T follicular helper cell (primary cell): Measurements from ENCODE around the gene MSI2.

Source experiments
- DNase-seq: peaks from one replicate; pipeline ENCODE4 v3.0.0-alpha.2; 2020; ENCODE audit warnings: low read depth

Gene MSI2

GRCh38 chr17:57541049-57541448 is 284.7 kb downstream of the MSI2 start:
- DNase-seq = no peak

- no peak for DNase-seq
Measured at GRCh38 chr17:57541472-57542394, 285.4 kb downstream of the MSI2 start.

- no peak for DNase-seq
Measured at GRCh38 chr17:57542510-57542909, 286.2 kb downstream of the MSI2 start.

GRCh38 chr17:57543230-57543629 is 286.9 kb downstream of the MSI2 start:
- DNase-seq = no peak

- DNase-seq = no peak
Measured at GRCh38 chr17:57544401-57544800, 288.1 kb downstream of the MSI2 start.

GRCh38 chr17:57544834-57545463 is 288.6 kb downstream of the MSI2 start:
- no peak for DNase-seq

- DNase-seq = no peak
Measured at GRCh38 chr17:57545731-57546342, 289.5 kb downstream of the MSI2 start.

GRCh38 chr17:57548421-57549410 is 292.4 kb downstream of the MSI2 start:
- no peak for DNase-seq

GRCh38 chr17:57549468-57549867 is 293.1 kb downstream of the MSI2 start:
- DNase-seq = no peak

GRCh38 chr17:57550016-57550415 is 293.7 kb downstream of the MSI2 start:
- no peak for DNase-seq

- DNase-seq = no peak
Measured at GRCh38 chr17:57550668-57551315, 294.5 kb downstream of the MSI2 start.

GRCh38 chr17:57551321-57552079 is 295.2 kb downstream of the MSI2 start:
- DNase-seq = peak; percentile 15

GRCh38 chr17:57552114-57552624 is 295.8 kb downstream of the MSI2 start:
- no peak for DNase-seq

- no peak for DNase-seq
Measured at GRCh38 chr17:57553526-57553925, 297.2 kb downstream of the MSI2 start.

GRCh38 chr17:57553991-57554825 is 297.9 kb downstream of the MSI2 start:
- DNase-seq = no peak

- DNase-seq = no peak
Measured at GRCh38 chr17:57554826-57555635, 298.7 kb downstream of the MSI2 start.

- no peak for DNase-seq
Measured at GRCh38 chr17:57555636-57556175, 299.4 kb downstream of the MSI2 start.

GRCh38 chr17:57556320-57556719 is 300.0 kb downstream of the MSI2 start:
- DNase-seq = no peak
